NCI-H446 (cell line): ENCODE measurements around the gene CATSPER3.

Source experiments
- DNase-seq, 2 experiments: peaks; one replicate each; lab custom pipeline; 2025; lab: John Stamatoyannopoulos, UW

CATSPER3 gene

DNA sequence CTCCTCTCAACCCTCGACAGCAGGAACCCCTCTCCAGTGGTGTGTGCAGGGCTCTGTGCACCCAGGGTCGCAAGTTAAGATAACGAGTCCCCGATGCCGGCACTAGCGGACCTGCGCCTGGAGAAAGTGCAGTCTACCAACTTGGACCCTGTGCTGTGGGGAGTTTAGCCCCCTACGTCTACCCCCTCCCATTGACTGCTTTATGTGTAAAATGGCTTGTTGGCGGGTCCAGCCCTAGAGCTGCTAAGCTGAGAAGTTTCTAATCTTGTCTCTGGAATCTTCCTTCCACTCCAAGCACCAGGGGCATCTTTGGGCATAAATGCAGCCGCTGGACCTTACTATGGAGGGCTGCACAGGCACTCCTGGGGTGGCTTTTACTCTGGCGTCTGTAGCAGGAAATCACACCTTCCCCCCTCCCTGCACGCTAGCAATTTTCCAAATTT, 73.5 kb downstream of the CATSPER3 start:
- no peak for DNase-seq

DNA sequence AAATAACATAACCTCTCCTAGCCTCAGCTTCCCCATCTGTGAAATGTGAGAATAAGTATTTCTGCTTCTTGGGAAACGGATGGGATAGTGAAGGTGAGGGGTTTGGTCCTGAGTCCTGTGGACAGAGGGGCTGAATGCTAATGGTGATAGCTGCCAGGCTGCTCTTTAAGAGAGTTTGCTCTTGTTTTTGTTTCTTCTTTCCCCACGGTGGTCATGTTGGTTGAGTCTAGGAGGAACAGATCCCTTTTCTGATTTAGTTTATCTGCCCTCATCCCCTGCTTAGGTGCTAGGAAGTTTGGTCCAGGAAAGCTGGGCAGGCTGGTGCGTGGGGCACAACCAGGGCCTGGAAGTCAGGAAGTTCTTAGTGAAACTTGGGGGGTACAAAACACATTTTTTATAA, 74.0 kb downstream of the CATSPER3 start:
- DNase-seq: no peak

DNA sequence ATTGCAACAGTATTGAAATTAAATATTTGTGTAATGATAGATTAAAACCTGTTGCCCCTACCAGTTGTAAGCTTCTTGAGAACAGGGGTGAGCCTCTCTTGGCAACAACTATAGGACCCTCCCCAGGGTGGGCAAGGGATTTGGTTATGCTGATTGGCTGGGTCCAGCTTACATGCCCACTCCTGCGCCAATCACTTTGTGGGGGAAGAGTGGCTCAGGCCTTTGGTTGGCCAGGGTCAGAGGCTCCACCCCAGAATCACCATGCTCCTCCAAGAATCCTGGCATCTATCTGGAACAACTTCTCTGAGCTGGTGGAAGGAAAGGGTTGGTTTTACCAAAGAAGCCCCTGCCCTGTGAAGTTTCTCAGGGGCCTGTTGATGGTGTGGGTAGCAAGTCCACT, 74.9 kb downstream of the CATSPER3 start:
- no peak for DNase-seq

DNA sequence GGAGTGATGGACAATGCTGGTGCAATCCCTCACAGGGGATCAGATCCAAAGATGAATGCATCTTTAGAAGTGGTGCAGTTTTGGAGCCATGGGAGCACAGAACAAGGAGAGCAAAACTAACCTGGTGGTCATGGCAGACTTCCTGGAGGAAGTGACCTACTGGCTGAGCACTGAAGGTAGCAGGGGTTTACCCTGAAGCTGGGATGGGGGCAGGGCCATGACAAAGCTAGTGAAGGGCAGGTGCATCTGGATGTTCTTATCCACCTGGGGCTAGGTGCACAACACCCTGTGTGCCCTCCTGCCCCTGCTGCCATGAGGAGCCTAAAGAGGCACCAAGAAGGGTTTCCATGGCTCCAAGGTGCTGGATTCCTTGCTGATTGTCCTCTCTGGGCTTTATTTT, 77.8 kb downstream of the CATSPER3 start:
- no peak for DNase-seq

DNA sequence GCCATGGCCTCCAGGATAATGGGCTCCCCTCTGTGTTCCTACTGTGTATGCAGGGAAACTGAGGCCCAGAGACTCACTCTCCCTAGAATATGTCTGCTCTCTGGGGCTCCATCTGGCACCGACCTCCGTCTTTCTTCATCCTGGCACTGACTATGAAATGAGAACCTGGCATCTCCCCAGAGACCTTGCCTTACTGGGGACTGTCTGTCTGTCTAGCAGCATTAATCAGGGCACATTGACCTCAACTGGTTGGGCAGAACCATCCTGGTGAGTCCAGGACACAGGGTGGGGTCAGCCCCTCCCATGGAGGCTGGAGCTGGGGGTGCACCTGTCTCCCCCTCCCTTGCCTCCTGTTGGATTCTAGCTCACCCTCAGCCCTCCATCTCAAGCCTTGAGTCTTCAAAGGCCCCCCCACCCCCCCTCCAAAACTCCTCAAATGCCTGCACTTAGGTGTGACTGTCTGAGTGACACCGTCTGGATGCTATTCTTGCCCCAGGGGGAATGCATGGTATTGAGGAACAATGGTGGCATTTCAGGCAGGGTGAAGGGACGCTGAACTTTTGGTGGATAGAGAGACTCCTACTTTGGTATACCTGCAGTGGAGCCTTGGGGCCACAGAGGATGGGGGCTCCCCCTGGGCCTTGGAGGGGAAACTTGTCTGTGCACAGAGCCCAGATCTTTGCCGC, 79.1 kb downstream of the CATSPER3 start:
- DNase-seq: no peak

DNA sequence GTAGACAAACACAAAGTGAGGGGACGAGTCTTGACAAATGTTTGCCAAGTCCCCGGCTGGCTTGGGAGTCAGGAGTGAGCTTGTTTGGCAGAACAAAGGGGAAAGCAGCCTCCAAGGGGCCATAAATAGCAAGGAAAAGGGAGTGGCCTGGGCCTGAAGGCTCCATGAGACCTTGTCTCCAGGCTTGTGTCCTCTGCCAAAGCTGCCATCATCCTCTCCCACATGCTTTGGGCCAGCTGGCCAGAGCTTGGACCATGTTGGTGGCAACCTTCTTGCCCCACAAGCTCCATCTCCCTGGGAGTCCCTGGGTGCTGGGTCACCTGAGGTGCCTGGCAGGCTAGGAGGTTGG, 79.6 kb downstream of the CATSPER3 start:
- DNase-seq: no peak

DNA sequence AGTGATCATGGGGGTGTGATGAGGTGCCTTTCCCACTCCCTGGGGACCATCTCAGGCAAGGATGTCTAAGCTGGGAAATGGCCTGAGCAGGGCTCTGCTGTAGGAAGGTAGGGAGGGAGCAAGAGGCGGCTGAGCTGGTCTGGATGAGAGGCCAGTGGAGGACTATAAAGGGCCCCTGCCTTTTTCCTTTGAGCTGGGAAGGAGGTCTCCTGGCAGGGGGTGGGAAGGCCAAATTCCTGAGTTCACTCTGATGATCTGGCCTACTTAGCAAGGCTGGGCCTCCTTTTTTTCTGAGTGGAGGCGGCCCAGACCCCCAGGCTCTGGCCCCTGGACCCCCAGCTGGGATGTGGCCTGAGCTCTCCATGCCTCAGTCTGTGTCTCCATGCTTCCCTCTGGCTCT, 80.6 kb downstream of the CATSPER3 start:
- no peak for DNase-seq

DNA sequence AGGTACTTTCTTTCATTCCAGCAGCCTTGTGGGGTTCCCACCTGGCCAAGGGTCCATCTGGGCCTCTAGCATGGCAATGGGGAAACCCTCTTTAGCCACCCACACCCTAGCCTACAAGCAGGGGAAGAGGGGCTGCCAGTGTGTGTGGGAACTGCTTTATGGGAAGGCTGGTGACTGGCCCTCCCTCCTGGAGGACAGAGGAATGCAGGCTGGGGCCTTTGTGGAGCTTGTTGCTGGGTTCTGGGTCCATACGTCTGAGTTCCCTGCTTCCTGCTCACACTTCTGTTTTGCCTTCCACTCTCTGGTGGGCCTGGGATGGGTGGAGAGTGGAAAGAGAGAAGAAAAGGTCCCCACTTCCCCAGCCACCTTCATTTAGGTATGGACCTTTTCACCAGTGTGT, 81.2 kb downstream of the CATSPER3 start:
- DNase-seq: no peak

DNA sequence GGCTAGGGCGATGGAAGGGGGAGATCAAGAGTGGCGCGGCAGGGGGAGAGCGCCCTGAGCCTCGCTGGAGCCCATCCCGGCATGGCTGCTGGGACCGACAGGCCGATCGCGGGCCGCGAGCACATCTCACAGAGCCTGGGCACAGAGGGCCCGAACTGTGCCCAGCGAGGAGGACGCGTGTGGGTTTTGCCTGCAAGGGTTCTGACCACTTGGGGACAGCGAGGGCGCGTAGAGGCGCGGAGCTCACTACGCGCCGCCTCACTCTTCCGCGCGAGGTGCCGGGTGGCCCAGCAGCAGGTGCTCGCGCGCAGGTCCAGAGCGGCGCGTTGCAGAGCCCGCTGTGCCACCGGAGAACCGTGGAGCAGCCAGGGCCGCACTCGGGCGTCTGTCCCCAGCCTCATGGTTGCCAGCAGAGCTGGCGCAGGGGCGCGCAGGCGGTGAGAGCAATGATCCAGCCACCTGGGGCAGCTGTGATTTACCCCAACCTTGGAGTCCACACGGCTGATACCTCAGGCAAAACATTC, 82.6 kb downstream of the CATSPER3 start:
- DNase-seq: no peak

DNA sequence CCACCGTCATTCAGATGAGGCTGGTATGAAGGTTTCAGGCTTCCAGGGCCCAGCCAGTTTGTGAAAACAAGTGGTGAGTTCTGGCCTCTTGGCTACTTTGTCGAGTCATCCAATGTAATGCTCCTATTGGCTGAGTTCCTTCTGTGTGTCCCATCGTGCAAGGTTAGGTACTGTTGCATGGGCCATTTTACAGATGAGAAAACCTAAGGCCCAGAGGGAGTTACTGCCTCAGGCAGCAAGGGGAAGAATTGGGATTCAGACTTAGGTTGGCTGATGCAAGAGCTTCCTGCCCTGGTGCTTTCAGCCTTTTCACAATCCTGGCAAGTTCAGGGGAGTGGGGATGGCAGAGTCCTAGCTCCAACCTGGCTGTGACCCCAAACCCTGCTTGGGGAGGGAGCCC, 83.7 kb downstream of the CATSPER3 start:
- no peak for DNase-seq

DNA sequence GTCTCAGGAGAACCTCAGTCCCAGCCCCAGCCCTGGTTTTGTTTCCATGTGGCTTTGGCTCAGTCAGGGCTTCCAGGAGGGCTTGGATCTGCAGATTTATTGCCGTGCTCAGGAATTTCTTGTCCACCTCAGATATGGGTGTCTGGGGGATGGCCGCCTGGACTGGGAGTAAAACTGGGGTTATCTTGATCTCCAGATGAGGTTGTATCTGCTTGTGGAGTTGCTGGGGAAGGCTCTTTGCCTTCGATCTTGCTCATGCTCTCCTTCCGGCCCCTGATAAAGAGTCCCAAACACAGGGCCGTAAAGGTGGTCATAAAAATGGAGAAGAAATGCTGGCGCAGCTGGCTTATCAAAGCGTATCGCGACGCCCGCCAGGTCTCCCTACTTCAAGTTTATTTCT, 84.2 kb downstream of the CATSPER3 start:
- no peak for DNase-seq

DNA sequence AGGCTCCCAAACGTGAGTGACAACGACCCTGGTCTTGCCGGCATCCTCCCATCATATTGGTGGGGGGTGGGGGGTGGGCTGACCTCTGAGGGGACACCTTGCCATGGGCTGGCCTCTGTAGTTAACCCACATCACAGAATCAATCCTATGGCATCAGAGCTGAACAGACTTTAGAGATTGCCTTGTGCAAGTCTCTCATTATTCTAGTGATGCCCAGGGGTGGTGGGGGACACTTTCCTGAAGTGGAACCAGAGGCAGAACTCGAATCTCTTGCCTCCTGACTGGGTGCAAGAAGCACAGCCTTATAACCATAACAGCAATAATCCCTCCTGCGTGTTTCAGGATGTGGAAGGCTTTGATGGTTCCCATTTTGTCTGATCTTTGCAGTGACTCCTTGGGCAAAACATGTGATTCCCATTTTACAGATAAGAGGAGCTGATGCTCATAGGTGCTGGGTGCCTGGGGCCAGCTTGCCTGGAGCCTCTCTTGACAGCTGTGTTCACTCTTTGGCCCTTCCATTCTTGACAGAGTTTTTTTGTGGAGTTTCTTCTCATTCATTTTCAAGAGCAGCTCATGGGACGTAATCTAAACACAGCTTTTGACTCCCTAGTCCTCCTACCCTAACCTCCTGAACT, 84.9 kb downstream of the CATSPER3 start:
- DNase-seq: no peak

DNA sequence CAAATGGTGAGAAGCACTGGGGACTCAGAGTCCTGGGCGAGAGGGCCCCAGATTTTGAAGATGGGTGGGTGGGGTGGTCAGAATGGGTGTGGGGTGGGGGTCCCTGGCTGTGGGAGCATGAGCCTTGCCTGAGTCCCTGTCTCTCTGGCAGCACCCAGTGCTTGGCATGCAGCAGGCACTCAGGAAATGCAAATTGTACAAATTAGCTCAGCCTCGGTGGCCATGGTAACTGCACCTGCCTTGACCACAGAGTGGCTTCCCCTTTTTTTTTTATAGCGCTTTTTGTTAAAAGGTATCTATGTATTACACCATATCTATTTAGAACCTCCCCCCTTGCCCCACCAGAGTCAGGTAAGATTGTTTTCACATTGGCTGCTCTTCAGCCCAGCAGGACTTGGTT, 85.6 kb downstream of the CATSPER3 start:
- no peak for DNase-seq

DNA sequence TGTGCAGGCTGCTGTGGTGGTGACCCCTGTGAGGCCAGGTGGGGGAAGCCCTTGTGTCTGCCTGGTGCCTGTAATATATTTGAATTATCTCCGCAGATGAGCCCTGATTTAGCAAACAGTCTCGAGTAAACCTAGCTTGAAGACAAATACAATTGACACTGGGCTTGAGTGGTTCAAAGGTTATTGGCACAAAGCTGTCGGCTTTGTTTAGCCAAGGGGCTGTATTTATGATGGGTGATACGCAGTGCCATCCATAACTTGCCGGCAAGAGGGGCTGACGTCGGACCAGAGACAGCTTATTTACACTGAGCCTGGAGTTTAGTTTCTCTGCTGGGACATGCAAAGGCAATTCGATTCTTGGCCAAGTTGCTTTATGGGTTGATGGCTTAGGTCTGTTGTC, 86.3 kb downstream of the CATSPER3 start:
- no peak for DNase-seq

DNA sequence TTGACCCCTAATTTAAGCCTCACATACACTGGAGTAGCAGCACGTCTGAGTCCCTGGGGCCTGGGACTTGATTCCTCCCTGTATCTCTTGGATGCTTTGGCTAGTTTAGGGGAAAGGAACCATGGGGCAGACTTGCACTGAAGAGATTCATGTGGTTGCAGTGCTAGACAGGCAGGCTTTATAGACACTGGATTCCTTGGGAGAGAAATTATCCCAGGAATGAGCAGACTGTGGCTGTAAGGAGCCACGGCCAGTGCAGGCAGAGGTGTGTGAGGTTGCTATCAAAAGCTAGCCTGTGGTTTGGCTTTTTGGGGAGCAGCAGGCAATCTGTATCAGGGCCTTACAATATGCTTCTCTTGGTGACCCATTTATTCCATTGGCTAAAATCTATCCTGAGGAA, 86.8 kb downstream of the CATSPER3 start:
- no peak for DNase-seq

DNA sequence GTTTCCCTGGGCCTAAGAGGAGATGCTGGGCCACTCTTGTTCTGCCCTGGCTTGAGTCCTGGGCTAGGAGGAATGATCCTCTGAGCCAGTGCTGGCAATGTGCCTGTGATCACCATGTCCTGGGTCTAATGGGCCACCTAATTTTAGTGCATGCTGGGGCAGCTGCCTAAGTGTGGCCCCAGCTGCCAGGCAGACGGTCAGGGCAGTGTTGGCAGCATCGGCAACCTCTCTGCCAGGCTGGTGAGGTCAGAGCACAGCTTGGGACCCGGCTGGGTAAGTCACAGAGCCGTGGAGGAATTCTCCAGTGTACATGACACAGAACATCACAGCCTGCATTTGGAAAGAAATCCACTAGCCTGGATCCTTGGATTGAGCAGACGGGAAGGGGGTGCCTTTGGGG, 87.7 kb downstream of the CATSPER3 start:
- DNase-seq: peak in 1 of 2 experiments; percentile 19

DNA sequence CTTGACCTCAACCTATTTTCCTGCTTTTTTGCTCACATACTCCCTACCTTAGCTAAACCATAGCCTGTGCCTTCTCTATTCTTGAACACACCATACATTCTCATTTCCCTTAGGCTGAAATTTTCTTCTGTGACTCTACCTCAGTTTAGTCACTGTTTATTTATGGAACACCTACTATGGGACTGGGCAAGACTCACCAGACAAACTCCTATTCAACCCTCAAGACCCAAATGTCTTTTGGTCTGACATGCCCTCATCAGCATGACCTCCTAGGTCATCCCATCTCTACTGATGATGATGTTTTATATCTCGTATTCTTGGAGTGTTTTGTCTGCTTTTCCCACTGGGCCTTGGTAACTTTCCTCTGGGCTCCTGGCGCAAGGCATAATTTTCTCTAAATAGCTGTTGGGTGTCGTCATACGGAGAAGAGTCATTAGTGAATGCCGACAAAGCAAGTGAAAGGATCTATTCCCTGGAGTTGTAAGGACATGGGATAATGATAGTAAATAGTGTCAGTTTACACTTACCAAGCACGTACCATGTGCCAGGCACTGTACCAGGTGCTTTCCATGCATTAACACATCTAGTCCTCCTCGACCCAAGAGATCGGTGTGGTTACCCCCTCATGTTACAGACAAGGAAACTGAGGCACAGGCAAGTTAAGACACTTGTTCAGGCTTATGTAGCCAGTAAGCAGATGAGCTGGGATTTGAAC, 88.8 kb downstream of the CATSPER3 start:
- no peak for DNase-seq

DNA sequence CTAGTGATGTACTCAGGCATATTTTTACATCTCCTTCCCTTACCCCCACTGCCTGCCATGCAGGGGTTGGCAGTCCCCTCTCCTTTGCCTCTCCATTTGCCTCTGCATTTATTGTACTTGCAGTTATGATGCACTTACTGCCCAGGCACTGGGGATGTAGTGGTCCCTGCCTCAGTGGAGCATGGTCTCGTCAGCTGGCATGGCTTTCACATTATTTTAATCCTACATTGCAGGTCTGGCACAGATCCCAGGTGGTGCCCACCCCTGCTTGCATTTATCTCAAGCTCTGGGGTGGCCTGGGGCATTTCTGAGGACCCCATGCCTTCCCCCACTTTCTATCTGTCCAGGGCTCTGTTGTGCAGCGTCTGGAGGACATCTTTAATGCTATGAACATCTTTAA, 89.5 kb downstream of the CATSPER3 start:
- no peak for DNase-seq

DNA sequence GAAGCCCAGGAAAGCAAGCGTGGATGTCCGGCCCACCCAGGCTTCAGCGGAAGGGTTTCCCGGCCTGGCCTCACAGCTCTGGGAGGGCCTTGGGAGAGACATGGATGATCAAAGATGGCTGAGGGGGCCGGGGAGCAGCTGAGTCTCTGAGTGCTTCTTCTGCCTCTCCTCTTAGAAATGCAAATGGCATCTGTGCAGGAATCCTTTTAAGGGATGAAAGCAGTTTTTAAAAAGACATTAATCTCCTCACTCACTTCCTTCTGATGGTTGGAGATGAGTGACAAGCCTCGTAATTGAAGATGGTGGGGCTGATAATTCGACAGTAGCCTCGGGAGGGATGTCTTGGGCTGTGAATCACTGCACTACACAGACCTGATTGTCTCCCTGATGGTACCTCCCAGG, 90.6 kb downstream of the CATSPER3 start:
- no peak for DNase-seq

DNA sequence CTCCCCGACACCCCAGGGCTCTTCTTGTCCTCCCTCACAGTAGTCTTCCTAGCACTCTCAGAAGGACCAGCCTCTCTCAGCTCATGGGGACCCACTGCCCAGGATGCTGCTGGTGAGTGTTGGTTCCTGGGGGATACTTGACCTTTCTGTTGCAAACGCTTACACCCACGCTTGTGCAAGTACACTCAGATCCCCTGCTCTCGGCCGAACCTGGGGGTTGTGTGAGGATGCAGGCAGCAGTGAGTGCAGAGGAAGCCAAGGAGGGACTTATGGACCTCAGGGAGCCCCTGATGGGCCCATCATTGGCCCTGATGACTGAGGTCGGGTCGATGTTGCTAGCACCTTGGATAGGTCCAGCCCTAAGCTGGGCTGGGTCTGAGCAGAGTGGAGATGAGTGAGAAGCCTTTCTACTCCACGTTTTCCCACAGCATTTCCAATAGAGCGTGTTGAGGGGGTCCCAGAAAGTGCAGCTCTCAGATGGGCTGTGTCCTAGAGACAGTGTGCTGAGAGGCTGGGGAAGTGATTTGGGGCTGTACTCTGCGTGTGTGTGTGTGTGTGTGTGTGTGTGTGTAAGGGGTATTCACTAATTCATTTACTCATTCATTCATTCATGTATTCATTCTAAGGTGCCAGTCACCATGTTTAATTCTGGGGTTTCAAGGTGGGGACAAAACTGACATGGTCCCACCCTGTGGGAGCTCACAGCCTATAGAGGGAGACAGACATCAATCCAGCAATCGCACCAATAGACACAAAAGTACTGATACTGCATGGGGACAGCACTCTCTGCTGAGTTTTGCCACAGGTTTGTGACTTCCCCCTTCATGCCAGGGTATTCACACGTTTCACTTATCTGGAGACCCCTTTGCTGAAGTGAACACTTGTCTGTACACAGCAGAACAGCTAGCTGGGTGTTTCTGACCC, 91.6 kb downstream of the CATSPER3 start:
- DNase-seq: no peak

DNA sequence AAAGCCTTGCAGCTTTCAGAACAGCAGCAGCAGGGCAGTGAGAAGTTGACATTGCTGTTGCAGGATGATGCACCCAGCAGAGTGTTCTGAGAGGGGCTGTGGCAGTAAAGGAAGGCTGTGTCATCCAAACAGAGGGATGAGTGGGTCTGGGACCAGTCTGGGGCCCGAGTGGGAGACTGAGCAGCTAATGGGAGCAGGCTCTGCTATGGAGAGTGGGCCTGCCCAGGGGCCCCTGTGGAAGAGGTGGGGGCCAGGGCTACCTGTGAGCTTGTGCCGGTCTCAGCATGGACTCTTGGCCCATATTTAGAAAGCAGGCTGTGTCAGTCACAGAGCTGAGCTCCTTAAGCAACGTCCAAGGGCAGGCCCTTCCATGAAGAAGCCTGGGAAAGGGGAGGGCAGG, 92.3 kb downstream of the CATSPER3 start:
- no peak for DNase-seq

DNA sequence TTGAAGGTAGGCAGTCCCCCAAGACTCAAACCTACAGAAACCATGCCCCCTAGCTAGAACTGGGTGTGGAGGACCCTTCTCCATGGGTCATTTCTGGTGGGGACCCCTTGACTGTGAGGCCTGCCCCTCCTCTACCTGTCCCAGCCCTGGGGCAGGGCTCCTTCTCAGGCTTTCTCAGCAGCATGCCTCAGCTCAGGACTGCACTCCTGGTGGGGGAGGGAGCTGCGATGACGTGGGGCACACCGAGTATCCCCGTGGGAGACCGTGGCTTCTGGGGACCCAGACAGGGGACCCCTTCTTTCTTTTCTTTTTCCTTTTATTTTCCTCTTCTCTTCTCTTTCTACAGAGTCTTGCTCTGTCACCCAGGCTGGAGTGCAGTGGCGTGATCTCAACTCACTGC, 93.3 kb downstream of the CATSPER3 start:
- no peak for DNase-seq
